Upper lobe of left lung (tissue), 4 donors: ENCODE data around the gene PTPRN2.

Experiments used
- CTCF ChIP-seq, 6 experiments: fragments of 450-650 bp in 4 of 6; fragments of 200-600 bp in 2 of 6; sonication (generic) in 2 of 6; IDR thresholded peaks; one replicate each; pipeline ENCODE4 v1.5.1; 2016 to 2019; ENCODE audit warnings: antibody characterized with exemption in 6 of 6
- EP300 ChIP-seq, 4 donors: sonication (generic); formaldehyde crosslinking; IDR thresholded peaks; one replicate each; pipeline ENCODE4 v1.5.1; 2017; ENCODE audit warnings: antibody characterized with exemption in 4 of 4, control low read depth in 2 of 4
- POLR2A ChIP-seq, 4 donors: fragments of 450-650 bp; IDR thresholded peaks; one replicate each; pipeline ENCODE4 v1.5.1; 2016 to 2017; ENCODE audit warnings: antibody characterized with exemption in 4 of 4, mild to moderate bottlenecking in 2 of 4
- POLR2AphosphoS5 ChIP-seq, 2 donors: sonication (generic); formaldehyde crosslinking; IDR thresholded peaks; one replicate each; pipeline ENCODE4 v1.5.1; 2017; ENCODE audit warnings: antibody characterized with exemption in 2 of 2

DNA sequence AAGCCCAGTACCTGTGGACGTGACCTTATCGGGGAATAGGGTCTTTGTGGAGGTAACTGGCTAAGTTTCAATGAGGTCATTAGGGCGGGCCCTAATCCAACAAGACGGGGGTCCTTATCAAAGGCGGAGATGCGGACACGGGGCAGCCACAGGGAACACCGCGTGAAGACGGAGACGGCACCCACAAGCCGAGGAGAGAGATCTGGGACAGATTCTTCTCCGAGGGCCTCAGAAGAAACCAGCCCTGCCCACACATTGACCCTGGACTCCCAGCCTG lies 733.9 kb downstream of the PTPRN2 start:
- TF ChIP-seq EP300 (IDR thresholded peaks at IDR 0.05) (no peak), CTCF (IDR thresholded peaks at IDR 0.05) (no peak), POLR2AphosphoS5 (IDR thresholded peaks at IDR 0.05) (no peak), POLR2A (IDR thresholded peaks at IDR 0.05) (no peak)
